Smooth muscle cell (in vitro differentiated cells): Measurements from ENCODE around the gene MAML3. TPM values are rescaled to one million over a fixed set of nuclear protein-coding genes. Genes with fewer than 3 reads are reported as not detected.

Source experiments
- DNase-seq: peaks from one replicate; lab custom pipeline; 2025; ENCODE audit not compliant: unreplicated experiment; lab: John Stamatoyannopoulos, UW
- H2AFZ ChIP-seq: fragments of 200-600 bp; sonication (generic); 2 replicates; pipeline ENCODE4 v1.6.0; 2016; ENCODE audit warnings: antibody characterized with exemption, low read depth, mild to moderate bottlenecking
- H3F3A ChIP-seq: fragments of 200-600 bp; sonication (generic); 2 replicates; pipeline ENCODE4 v1.6.0; 2017; ENCODE audit warnings: antibody characterized with exemption, low read depth
- H3K27ac ChIP-seq: fragments of 200-600 bp; sonication (generic); 2 replicates; pipeline ENCODE4 v1.5.1; 2016; ENCODE audit warnings: low read depth, mild to moderate bottlenecking
- H3K27me3 ChIP-seq: fragments of 200-600 bp; sonication (generic); 2 replicates; pipeline ENCODE4 v1.6.1; 2016; ENCODE audit warnings: low read depth, mild to moderate bottlenecking
- H3K36me3 ChIP-seq: fragments of 200-600 bp; sonication (generic); 2 replicates; pipeline ENCODE4 v1.5.1; 2016; ENCODE audit warnings: low read depth
- H3K4me1 ChIP-seq: fragments of 200-600 bp; sonication (generic); 2 replicates; pipeline ENCODE4 v1.5.1; 2016; ENCODE audit warnings: low read depth
- H3K4me2 ChIP-seq: fragments of 200-600 bp; sonication (generic); 2 replicates; pipeline ENCODE4 v1.6.0; 2016; ENCODE audit warnings: mild to moderate bottlenecking
- H3K4me3 ChIP-seq: fragments of 200-600 bp; sonication (generic); 2 replicates; pipeline ENCODE4 v1.5.1; 2016; ENCODE audit warnings: mild to moderate bottlenecking
- H3K79me2 ChIP-seq: fragments of 200-600 bp; sonication (generic); 2 replicates; pipeline ENCODE4 v1.6.0; 2016; ENCODE audit warnings: low read depth, mild to moderate bottlenecking
- H3K9ac ChIP-seq: fragments of 200-600 bp; sonication (generic); 2 replicates; pipeline ENCODE4 v1.6.0; 2016; ENCODE audit warnings: low read depth
- H3K9me3 ChIP-seq: fragments of 200-600 bp; sonication (generic); replicated peaks from 2 replicates; pipeline ENCODE4 v1.5.1; 2016; ENCODE audit warnings: low read depth
- H4K20me1 ChIP-seq: fragments of 200-600 bp; sonication (generic); 2 replicates; pipeline ENCODE4 v1.6.0; 2016; ENCODE audit warnings: low read depth
- CTCF ChIP-seq: fragments of 200-600 bp; sonication (generic); IDR thresholded peaks from 2 replicates; pipeline ENCODE4 v1.5.1; 2017; ENCODE audit warnings: borderline replicate concordance, mild to moderate bottlenecking, antibody characterized with exemption; ENCODE audit not compliant: insufficient read depth, poor library complexity, severe bottlenecking
- WGBS: methylation state at CpG from one replicate; pipeline ENCODE4 v1.1.7; 2016; ENCODE audit warnings: low lambda C conversion rate; 5-methylcytosine and 5-hydroxymethylcytosine counted together
- polyA plus RNA-seq: library from polyadenylated mRNA; unstranded; fragments of >200 nt; fragmentation: Nextera tagmentation; extraction: Ambion mirVana; gene quantifications from 2 replicates; pipeline ENCODE4 v1.2.1, GENCODE V29; 2016
- total RNA-seq: library from RNA; depleted of rRNA; stranded (reverse); fragments of >200 nt; gene quantifications from 2 replicates; pipeline ENCODE4 v1.2.3, GENCODE V29; 2014

MAML3 gene
- total and polyA plus RNA-seq, 2 experiments from 2014 or later: 4.9 to 12.6 TPM

GRCh38 chr4:139857021-139857420, 297.0 kb downstream of the MAML3 start:
- no peaks in the 10 kb centered on the region for H3K27me3 ChIP-seq
- H3K36me3 ChIP-seq: no peaks in the 10 kb centered on the region
- 9% methylated on average over 4 of the region's 4 CpGs for WGBS
- DNase-seq: no peak
- peaks cover 5% of the 10 kb centered on the region for H3F3A ChIP-seq
- H4K20me1 ChIP-seq: peaks cover 36% of the 10 kb centered on the region
- peaks cover 12% of the 10 kb centered on the region for H3K79me2 ChIP-seq
- no peaks in the 10 kb centered on the region for H3K9me3 ChIP-seq
- no peak overlapping the region for H3K9ac ChIP-seq
- no peak overlapping the region for H3K4me3 ChIP-seq
- no peak overlapping the region for H3K27ac ChIP-seq
- H3K4me1 ChIP-seq: peaks cover 41% of the 10 kb centered on the region
- peak overlapping the region; percentile 59 for H3K4me2 ChIP-seq
- no peak overlapping the region for H2AFZ ChIP-seq
- TF ChIP-seq CTCF: no peak

- no peak for TF ChIP-seq CTCF
- H2AFZ ChIP-seq: no peak overlapping the region
Observed at GRCh38 chr4:139854668-139855403, 299.1 kb downstream of the MAML3 start.

GRCh38 chr4:139853309-139853708, 300.7 kb downstream of the MAML3 start:
- H3K9me3 ChIP-seq: no peaks in the 10 kb centered on the region
- H3K9ac ChIP-seq: no peak overlapping the region
- no peak overlapping the region for H3K4me3 ChIP-seq
- H3K27ac ChIP-seq: no peak overlapping the region
- no peak for TF ChIP-seq CTCF
- peaks cover 53% of the 10 kb centered on the region for H3K4me1 ChIP-seq
- H3K27me3 ChIP-seq: no peaks in the 10 kb centered on the region
- H4K20me1 ChIP-seq: peaks cover 32% of the 10 kb centered on the region
- no peaks in the 10 kb centered on the region for H3K36me3 ChIP-seq
- no peak overlapping the region for H3K4me2 ChIP-seq
- H3K79me2 ChIP-seq: peaks cover 16% of the 10 kb centered on the region
- peaks cover 5% of the 10 kb centered on the region for H3F3A ChIP-seq
- no peak for DNase-seq
- no peak overlapping the region for H2AFZ ChIP-seq

More at GRCh38 chr4:139854668-139855403, 299.1 kb downstream of the MAML3 start:
- Histone ChIP-seq H3K4me2 (no peak overlapping the region), H3K4me1 (peaks cover 45% of the 10 kb centered on the region), H3K36me3 (no peaks in the 10 kb centered on the region), H4K20me1 (peaks cover 39% of the 10 kb centered on the region), H3K9me3 (no peaks in the 10 kb centered on the region), H3K27ac (no peak overlapping the region), H3K27me3 (no peaks in the 10 kb centered on the region), H3K4me3 (no peak overlapping the region), H3K79me2 (peaks cover 18% of the 10 kb centered on the region), H3F3A (peaks cover 5% of the 10 kb centered on the region), H3K9ac (no peak overlapping the region)
- DNase-seq: no peak
- WGBS: 97% methylated on average over 7 of the region's 7 CpGs
